Measurements from ENCODE around the gene ZSCAN10. TPM values are rescaled to one million over a fixed set of nuclear protein-coding genes. Genes with fewer than 3 reads are reported as not detected.

ZSCAN10 gene
- polyA plus RNA-seq, 2 donors, result not detected

- peaks cover 0 to 4% of the 10 kb centered on the region in 2 donors for H3K9me3 ChIP-seq (ENCODE audit: control insufficient read depth in 2 of 2, insufficient read depth in 1 of 2, low read depth in 1 of 2, low read length in 1 of 2)
- H3K4me1 ChIP-seq (ENCODE audit: control insufficient read depth in 2 of 2, insufficient read depth in 2 of 2, low read length in 1 of 2), result peaks cover 3 to 13% of the 10 kb centered on the region in 2 donors
- no peaks in the 10 kb centered on the region for H3K27me3 ChIP-seq (ENCODE audit: control insufficient read depth in 1 of 2, insufficient read depth in 2 of 2, low read length in 2 of 2)
- WGBS, 2 donors, result 80 to 84% methylated on average over 6 of the region's 6 CpGs
- no peaks in the 10 kb centered on the region for H3K36me3 ChIP-seq (ENCODE audit: control insufficient read depth in 2 of 2, insufficient read depth in 2 of 2, low read length in 1 of 2)
- H3K27ac ChIP-seq (ENCODE audit: low read depth in 2 of 2, low read length in 1 of 2), result no peak overlapping the region
- no peak overlapping the region for H3K4me3 ChIP-seq (ENCODE audit: low read depth in 1 of 2, low read length in 2 of 2)
These were observed 2.7 kb downstream of the ZSCAN10 start for GRCh38 chr16:3096362-3096761.

GRCh38 chr16:3095869-3096268 lies 3.2 kb downstream of the ZSCAN10 start:
- peaks cover under 1 to 9% of the 10 kb centered on the region in 2 donors for H3K4me1 ChIP-seq (ENCODE audit: control insufficient read depth in 2 of 2, insufficient read depth in 2 of 2, low read length in 1 of 2)
- no peak overlapping the region for H3K4me3 ChIP-seq (ENCODE audit: low read depth in 1 of 2, low read length in 2 of 2)
- WGBS, 2 donors, result 26 to 40% methylated on average over 4 of the region's 4 CpGs
- H3K27ac ChIP-seq (ENCODE audit: low read depth in 2 of 2, low read length in 1 of 2), result no peak overlapping the region
- peaks cover 0 to 4% of the 10 kb centered on the region in 2 donors for H3K9me3 ChIP-seq (ENCODE audit: control insufficient read depth in 2 of 2, insufficient read depth in 1 of 2, low read depth in 1 of 2, low read length in 1 of 2)
- H3K36me3 ChIP-seq (ENCODE audit: control insufficient read depth in 2 of 2, insufficient read depth in 2 of 2, low read length in 1 of 2), result no peaks in the 10 kb centered on the region
- H3K27me3 ChIP-seq (ENCODE audit: control insufficient read depth in 1 of 2, insufficient read depth in 2 of 2, low read length in 2 of 2), result no peaks in the 10 kb centered on the region

GRCh38 chr16:3094289-3095027 lies 4.6 kb downstream of the ZSCAN10 start:
- H3K27ac ChIP-seq (ENCODE audit: low read depth in 2 of 2, low read length in 1 of 2), result no peak overlapping the region
- peaks cover 0 to 1% of the 10 kb centered on the region in 2 donors for H3K4me1 ChIP-seq (ENCODE audit: control insufficient read depth in 2 of 2, insufficient read depth in 2 of 2, low read length in 1 of 2)
- H3K27me3 ChIP-seq (ENCODE audit: control insufficient read depth in 1 of 2, insufficient read depth in 2 of 2, low read length in 2 of 2), result no peaks in the 10 kb centered on the region
- 83 to 89% methylated on average over 22 of the region's 22 CpGs for WGBS, 2 donors
- no peak overlapping the region for H3K4me3 ChIP-seq (ENCODE audit: low read depth in 1 of 2, low read length in 2 of 2)
- H3K36me3 ChIP-seq (ENCODE audit: control insufficient read depth in 2 of 2, insufficient read depth in 2 of 2, low read length in 1 of 2), result no peaks in the 10 kb centered on the region
- no peaks in the 10 kb centered on the region for H3K9me3 ChIP-seq (ENCODE audit: control insufficient read depth in 2 of 2, insufficient read depth in 1 of 2, low read depth in 1 of 2, low read length in 1 of 2)

- no peaks in the 10 kb centered on the region for H3K27me3 ChIP-seq (ENCODE audit: control insufficient read depth in 1 of 2, insufficient read depth in 2 of 2, low read length in 2 of 2)
- WGBS, 2 donors, result 58 to 60% methylated on average over 19 to 20 of the region's 20 CpGs
- no peaks in the 10 kb centered on the region for H3K4me1 ChIP-seq (ENCODE audit: control insufficient read depth in 2 of 2, insufficient read depth in 2 of 2, low read length in 1 of 2)
These were observed 6.6 kb downstream of the ZSCAN10 start for GRCh38 chr16:3092501-3092941.

GRCh38 chr16:3091551-3091950 lies 7.5 kb downstream of the ZSCAN10 start:
- Histone ChIP-seq H3K9me3 (ENCODE audit: control insufficient read depth in 2 of 2, insufficient read depth in 1 of 2, low read depth in 1 of 2, low read length in 1 of 2) (no peaks in the 10 kb centered on the region), H3K36me3 (ENCODE audit: control insufficient read depth in 2 of 2, insufficient read depth in 2 of 2, low read length in 1 of 2) (no peaks in the 10 kb centered on the region), H3K4me1 (ENCODE audit: control insufficient read depth in 2 of 2, insufficient read depth in 2 of 2, low read length in 1 of 2) (peaks cover 0 to 3% of the 10 kb centered on the region in 2 donors), H3K4me3 (ENCODE audit: low read depth in 1 of 2, low read length in 2 of 2) (no peak overlapping the region), H3K27ac (ENCODE audit: low read depth in 2 of 2, low read length in 1 of 2) (no peak overlapping the region), H3K27me3 (ENCODE audit: control insufficient read depth in 1 of 2, insufficient read depth in 2 of 2, low read length in 2 of 2) (no peaks in the 10 kb centered on the region)
- WGBS, 2 donors, result 85 to 88% methylated on average over 8 of the region's 8 CpGs

More at GRCh38 chr16:3092501-3092941, 6.6 kb downstream of the ZSCAN10 start:
- no peak overlapping the region for H3K4me3 ChIP-seq (ENCODE audit: low read depth in 1 of 2, low read length in 2 of 2)
- no peaks in the 10 kb centered on the region for H3K36me3 ChIP-seq (ENCODE audit: control insufficient read depth in 2 of 2, insufficient read depth in 2 of 2, low read length in 1 of 2)
- H3K9me3 ChIP-seq (ENCODE audit: control insufficient read depth in 2 of 2, insufficient read depth in 1 of 2, low read depth in 1 of 2, low read length in 1 of 2), result no peaks in the 10 kb centered on the region
- no peak overlapping the region for H3K27ac ChIP-seq (ENCODE audit: low read depth in 2 of 2, low read length in 1 of 2)

GRCh38 chr16:3089717-3090592 lies 9.1 kb downstream of the ZSCAN10 start:
- H3K27me3 ChIP-seq (ENCODE audit: control insufficient read depth in 1 of 2, insufficient read depth in 2 of 2, low read length in 2 of 2), result no peaks in the 10 kb centered on the region
- H3K4me3 ChIP-seq (ENCODE audit: low read depth in 1 of 2, low read length in 2 of 2), result no peak overlapping the region
- no peaks in the 10 kb centered on the region for H3K36me3 ChIP-seq (ENCODE audit: control insufficient read depth in 2 of 2, insufficient read depth in 2 of 2, low read length in 1 of 2)
- H3K9me3 ChIP-seq (ENCODE audit: control insufficient read depth in 2 of 2, insufficient read depth in 1 of 2, low read depth in 1 of 2, low read length in 1 of 2), result no peaks in the 10 kb centered on the region
- H3K4me1 ChIP-seq (ENCODE audit: control insufficient read depth in 2 of 2, insufficient read depth in 2 of 2, low read length in 1 of 2), result peaks cover 0 to 3% of the 10 kb centered on the region in 2 donors
- no peak overlapping the region for H3K27ac ChIP-seq (ENCODE audit: low read depth in 2 of 2, low read length in 1 of 2)
- WGBS, 2 donors, result 96% methylated on average over 81 of the region's 81 CpGs

GRCh38 chr16:3088925-3089716 lies 10.0 kb downstream of the ZSCAN10 start:
- Histone ChIP-seq H3K36me3 (ENCODE audit: control insufficient read depth in 2 of 2, insufficient read depth in 2 of 2, low read length in 1 of 2) (no peaks in the 10 kb centered on the region), H3K9me3 (ENCODE audit: control insufficient read depth in 2 of 2, insufficient read depth in 1 of 2, low read depth in 1 of 2, low read length in 1 of 2) (no peaks in the 10 kb centered on the region), H3K27ac (ENCODE audit: low read depth in 2 of 2, low read length in 1 of 2) (no peak overlapping the region), H3K27me3 (ENCODE audit: control insufficient read depth in 1 of 2, insufficient read depth in 2 of 2, low read length in 2 of 2) (no peaks in the 10 kb centered on the region), H3K4me1 (ENCODE audit: control insufficient read depth in 2 of 2, insufficient read depth in 2 of 2, low read length in 1 of 2) (peaks cover 0 to 3% of the 10 kb centered on the region in 2 donors), H3K4me3 (ENCODE audit: low read depth in 1 of 2, low read length in 2 of 2) (no peak overlapping the region)
- 95 to 97% methylated on average over 66 to 71 of the region's 71 CpGs for WGBS, 2 donors

- Histone ChIP-seq H3K27ac (ENCODE audit: low read depth in 2 of 2, low read length in 1 of 2) (no peak overlapping the region), H3K27me3 (ENCODE audit: control insufficient read depth in 1 of 2, insufficient read depth in 2 of 2, low read length in 2 of 2) (no peaks in the 10 kb centered on the region), H3K4me1 (ENCODE audit: control insufficient read depth in 2 of 2, insufficient read depth in 2 of 2, low read length in 1 of 2) (peaks cover 0 to 3% of the 10 kb centered on the region in 2 donors), H3K4me3 (ENCODE audit: low read depth in 1 of 2, low read length in 2 of 2) (no peak overlapping the region), H3K36me3 (ENCODE audit: control insufficient read depth in 2 of 2, insufficient read depth in 2 of 2, low read length in 1 of 2) (no peaks in the 10 kb centered on the region), H3K9me3 (ENCODE audit: control insufficient read depth in 2 of 2, insufficient read depth in 1 of 2, low read depth in 1 of 2, low read length in 1 of 2) (no peaks in the 10 kb centered on the region)
- WGBS, 2 donors, result 68 to 76% methylated on average over 7 of the region's 7 CpGs
These were observed 10.6 kb downstream of the ZSCAN10 start for GRCh38 chr16:3088450-3088849.
